Activated CD4-positive, alpha-beta T cell treated with anti-CD3 and anti-CD28 coated beads, Interleukin-2, Interleukin-6, amounts not matched to agents 100 ng/mL and 50 ng/mL, durations not matched to agents 16 hours and 8 hours (primary cell): ENCODE measurements around the gene TTC28.

Experiments
- DNase-seq: peaks from one replicate; pipeline ENCODE4 v3.0.0-alpha.2; 2020

The TTC28 gene

GRCh38 chr22:27976586-27976985 is 703.1 kb downstream of the TTC28 start:
- DNase-seq = no peak

GRCh38 chr22:27975381-27976013 is 704.1 kb downstream of the TTC28 start:
- no peak for DNase-seq

GRCh38 chr22:27973846-27974245 is 705.8 kb downstream of the TTC28 start:
- no peak for DNase-seq

- DNase-seq = no peak
These were observed 706.6 kb downstream of the TTC28 start for GRCh38 chr22:27972732-27973698.

- no peak for DNase-seq
These were observed 707.7 kb downstream of the TTC28 start for GRCh38 chr22:27971926-27972325.

GRCh38 chr22:27970596-27971220 is 708.9 kb downstream of the TTC28 start:
- no peak for DNase-seq

GRCh38 chr22:27966168-27967064 is 713.2 kb downstream of the TTC28 start:
- no peak for DNase-seq

- no peak for DNase-seq
These were observed 717.2 kb downstream of the TTC28 start for GRCh38 chr22:27962268-27963044.

GRCh38 chr22:27961680-27962079 is 718.0 kb downstream of the TTC28 start:
- DNase-seq = no peak

GRCh38 chr22:27961182-27961581 is 718.5 kb downstream of the TTC28 start:
- no peak for DNase-seq

GRCh38 chr22:27959335-27960090 is 720.1 kb downstream of the TTC28 start:
- DNase-seq = no peak

- DNase-seq = no peak
These were observed 726.9 kb downstream of the TTC28 start for GRCh38 chr22:27952779-27953178.

- no peak for DNase-seq
These were observed 727.5 kb downstream of the TTC28 start for GRCh38 chr22:27952091-27952490.

GRCh38 chr22:27949421-27949820 is 730.2 kb downstream of the TTC28 start:
- DNase-seq = no peak

- DNase-seq = no peak
These were observed 731.1 kb downstream of the TTC28 start for GRCh38 chr22:27948569-27948968.

GRCh38 chr22:27947448-27947847 is 732.2 kb downstream of the TTC28 start:
- DNase-seq = no peak

GRCh38 chr22:27941143-27941542 is 738.5 kb downstream of the TTC28 start:
- DNase-seq = no peak

GRCh38 chr22:27937453-27937852 is 742.2 kb downstream of the TTC28 start:
- DNase-seq = no peak

GRCh38 chr22:27935897-27936296 is 743.7 kb downstream of the TTC28 start:
- DNase-seq = no peak

GRCh38 chr22:27934069-27934468 is 745.6 kb downstream of the TTC28 start:
- DNase-seq = no peak
